HG03064 (cell line): Measurements from ENCODE around the gene PPP1R13B.
"Not testable (repeated sequence)": the region's sequence is repeated elsewhere in the genome, so short reads cannot be mapped to it uniquely, and the experiment has no call there.

Experiments used
- ATAC-seq: cut with Tn5 transposase; IDR thresholded peaks from one replicate; pipeline ENCODE4 v1.9.1; 2021; ENCODE audit warnings: low read depth; ENCODE audit not compliant: unreplicated experiment

PPP1R13B gene

GRCh38 chr14:103861413-103862392 is 14.3 kb upstream of the PPP1R13B start:
- ATAC-seq: no peak

DNA sequence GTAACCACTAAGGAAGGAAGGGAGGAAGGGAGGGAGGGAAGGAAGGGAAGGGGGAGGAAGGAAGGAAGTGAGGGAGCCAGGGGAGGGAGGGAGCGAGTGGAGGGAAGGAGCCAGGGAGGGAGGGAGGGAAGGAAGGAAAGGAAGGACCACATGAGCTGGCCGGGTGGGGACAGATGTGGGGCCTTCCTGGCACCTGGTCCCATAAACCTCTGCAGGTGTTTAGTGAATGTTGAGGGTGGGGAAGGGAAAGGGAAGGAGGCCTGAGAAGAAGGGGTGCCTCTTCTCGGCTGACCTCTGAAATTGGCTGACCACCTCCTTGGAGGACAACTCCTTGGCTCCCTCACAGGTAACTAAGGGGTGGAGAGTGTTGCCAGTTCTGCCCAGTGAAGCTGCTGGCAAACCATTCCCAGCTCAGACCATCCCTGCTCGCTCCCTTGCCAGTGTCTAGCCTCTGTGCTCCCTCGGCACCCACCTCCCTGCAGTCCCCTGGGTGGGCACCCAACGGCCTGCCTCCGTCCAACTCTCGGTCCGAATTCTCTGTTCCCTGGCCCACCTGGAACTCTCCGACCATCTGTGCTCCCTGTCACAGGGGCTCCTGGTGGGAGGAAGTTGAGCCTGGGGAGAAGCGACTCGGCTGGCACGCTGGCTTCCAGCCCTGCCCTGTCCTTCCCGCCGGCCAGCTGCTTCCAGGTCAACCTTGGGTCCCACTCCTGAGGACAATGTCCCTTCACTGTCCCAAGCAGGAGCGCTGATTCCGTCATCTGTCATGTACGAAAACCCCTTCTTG is 12.2 kb upstream of the PPP1R13B start:
- no peak for ATAC-seq

DNA sequence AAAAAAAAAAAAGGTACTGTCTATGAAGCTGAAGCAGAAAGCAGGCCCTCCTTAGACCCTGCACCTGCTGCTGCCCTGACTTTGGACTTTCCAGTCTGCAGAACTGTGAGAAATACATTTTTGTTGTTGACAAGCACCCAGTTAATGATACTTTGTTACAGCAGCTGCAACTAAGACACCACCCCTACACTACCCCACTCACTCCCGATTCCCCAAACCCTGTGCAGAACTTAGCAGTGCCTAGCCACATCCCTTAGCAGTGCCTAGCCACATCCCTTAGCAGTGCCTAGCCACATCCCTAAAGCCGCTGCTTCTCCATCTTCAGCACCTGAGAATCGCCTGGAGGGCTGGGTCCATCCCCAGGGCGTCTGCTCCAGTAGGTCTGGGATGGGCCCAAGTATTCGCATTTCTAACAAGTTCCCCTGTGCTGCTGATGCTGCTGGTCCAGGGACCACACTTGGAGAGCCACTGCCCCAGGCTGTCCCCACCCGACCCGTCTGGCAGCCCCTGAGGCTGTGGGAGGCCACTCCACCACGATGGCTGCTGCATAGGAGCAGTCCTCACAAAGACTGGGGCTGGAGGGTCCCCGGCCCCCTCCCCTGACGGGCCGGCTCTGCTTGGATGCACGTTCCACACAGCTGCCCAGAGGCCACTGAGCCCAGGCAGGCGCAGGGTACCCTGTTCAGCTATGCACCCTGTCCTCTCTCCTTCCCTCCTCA is 10.8 kb upstream of the PPP1R13B start:
- no peak for ATAC-seq

GRCh38 chr14:103857256-103857655 is 9.9 kb upstream of the PPP1R13B start:
- no peak for ATAC-seq

GRCh38 chr14:103856607-103857006 is 9.2 kb upstream of the PPP1R13B start:
- no peak for ATAC-seq

GRCh38 chr14:103856105-103856504 is 8.7 kb upstream of the PPP1R13B start:
- ATAC-seq: no peak

DNA sequence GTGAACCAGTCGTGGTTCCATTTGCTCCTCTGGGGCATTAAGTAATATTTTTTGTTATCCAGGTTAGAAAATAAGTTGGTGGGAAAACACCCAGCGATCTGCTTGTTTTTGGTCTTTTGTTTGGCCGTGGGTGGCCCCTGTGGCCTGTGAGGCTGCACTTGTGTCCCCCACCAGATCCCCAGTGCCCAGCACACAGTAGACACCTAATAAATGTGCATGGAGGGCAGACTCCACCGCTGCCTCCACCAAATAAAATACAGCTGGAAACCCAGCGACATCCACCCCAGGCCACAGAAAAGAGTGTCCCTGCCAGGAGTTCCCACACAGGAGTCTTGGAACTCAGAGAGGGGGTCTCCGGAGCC is 8.3 kb upstream of the PPP1R13B start:
- ATAC-seq: no peak

- ATAC-seq: no peak
These were observed 7.7 kb upstream of the PPP1R13B start for GRCh38 chr14:103854822-103855733.

GRCh38 chr14:103854017-103854808 is 6.8 kb upstream of the PPP1R13B start:
- ATAC-seq: no peak

DNA sequence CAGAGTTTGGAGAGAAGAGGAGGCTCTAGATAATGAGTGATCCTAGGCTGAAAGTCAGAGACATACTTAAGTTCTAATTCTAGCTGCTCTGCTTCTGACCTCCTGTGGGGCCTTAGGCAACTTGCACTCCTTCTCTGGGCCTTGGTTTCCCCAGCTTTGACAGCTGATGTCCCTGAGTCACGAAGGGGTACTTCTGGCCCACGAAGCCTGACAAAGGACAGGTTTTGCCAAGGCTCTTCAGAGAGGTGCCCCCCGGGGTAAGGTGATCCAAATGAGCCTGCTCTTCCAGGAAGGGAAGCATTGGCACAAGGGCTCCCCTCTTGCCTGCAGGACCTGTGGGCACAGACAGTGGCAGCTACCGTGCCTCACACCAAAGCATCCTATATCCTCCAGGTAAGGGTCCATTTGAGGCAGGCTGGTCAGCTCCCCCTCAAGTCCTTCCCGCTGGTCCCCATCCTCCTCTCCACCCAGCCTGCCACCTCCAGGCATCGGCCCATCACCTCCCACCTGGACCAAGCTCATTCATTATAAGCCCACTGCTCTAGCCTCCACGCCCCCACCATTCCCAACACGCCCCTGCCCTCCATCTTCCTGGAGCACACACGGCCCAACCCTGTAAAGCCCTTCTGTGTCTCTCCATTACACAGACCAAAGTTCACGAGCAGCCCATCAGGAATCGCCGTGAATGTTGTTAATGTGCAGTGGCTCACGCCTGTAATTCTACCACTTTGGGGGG is 1.9 kb upstream of the PPP1R13B start:
- no peak for ATAC-seq

GRCh38 chr14:103848175-103849077 is 1.1 kb upstream of the PPP1R13B start:
- no peak for ATAC-seq

DNA sequence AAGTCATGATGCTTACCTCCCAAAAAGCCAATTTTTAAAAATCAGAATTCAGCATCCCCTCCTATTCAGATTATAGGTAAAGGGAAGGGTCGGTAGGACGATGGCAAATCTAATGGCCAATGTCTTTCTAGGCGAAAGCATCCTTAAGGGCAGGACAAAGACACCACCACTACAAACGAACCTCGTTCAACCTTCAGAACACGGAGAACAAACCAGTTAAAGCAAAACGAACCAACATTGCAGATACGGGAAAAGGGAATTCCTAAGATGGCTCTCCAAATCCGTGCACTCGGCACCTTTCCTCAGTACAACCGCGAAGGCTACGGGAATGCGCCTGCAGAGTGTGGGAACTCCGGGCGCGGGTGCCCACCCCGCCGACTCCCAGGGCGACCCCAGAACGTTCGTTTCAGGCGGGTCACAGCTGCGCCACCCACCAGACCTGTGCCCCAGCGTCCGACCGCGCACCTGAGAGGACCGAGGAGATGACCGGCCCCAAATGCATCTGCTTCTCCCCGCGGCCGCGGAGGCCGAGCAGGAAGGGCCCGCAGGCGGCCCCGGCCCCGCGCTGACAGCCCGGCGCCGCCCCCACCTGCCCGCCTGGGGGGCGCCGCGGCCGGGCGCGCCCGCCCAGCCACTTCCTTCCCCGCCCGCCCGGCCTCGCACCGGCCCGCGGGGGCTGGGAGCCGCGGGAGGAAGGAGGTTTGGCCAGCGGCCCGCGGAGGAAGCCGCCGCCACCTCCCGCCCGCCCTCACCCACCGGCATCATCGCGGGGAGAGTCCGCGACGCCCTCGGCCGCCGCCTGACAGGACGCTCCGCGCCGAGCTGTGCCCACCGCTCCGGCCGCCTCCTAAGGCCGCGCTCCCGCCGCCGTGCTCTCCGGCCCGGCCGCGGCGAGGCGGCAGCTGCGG is 578 bp downstream of the PPP1R13B start:
- peak; percentile 32 for ATAC-seq

DNA sequence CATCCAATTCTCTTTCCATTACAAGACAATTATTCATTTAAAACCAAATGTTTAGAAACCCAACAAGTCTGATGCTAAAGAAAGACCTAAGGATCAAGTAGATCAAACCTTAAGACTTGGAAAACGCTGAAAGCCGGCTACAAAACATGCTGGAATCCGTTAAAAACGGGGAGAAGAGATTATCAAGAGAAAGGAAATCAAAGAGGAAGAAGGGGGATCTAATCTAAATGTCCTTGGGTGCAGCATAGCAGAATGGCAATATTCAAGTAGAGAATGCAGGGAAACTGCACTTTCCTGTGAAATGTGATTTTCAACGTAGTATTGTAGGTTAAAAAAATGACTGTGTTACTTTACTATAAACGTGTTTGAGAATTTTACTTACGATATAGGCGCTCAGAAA is 1.3 kb downstream of the PPP1R13B start:
- ATAC-seq: no peak

DNA sequence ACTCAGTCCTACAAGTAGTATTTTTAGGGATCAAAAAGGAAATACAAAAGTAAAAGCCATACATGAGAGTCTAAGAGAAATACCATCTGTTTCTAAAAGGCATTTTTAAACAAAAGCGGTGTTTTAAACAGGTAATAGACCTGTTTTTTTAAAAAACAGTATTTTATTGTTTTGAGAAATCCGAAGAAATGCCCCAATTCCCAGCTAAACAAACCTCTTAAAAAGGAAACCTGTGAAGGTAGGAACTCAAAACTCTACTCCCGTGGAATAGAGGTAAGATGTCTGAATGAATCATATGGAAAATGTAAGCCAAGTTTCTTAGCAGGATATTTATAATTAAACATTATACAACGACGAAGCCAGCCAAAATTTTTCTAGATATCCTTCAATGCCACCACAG is 2.0 kb downstream of the PPP1R13B start:
- ATAC-seq: no peak

DNA sequence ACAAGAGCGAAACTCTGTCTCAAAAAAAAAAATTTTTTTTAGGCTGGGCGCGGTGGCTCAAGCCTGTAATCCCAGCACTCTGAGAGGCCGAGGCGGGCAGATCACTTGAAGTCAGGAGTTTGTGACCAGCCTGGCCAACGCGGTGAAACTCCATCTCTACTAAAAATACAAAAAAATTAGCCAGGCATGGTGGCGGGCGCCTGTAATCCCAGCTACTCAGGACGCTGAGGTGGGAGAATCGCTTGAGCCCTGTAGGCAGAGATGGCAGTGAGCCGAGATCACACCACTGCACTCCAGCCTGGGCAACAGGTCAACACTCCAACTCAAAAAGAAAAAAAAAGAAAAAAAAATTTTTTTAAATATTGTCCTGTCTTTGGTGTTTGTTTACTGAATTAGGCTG is 6.1 kb downstream of the PPP1R13B start:
- ATAC-seq: not testable (repeated sequence)

GRCh38 chr14:103840014-103840413 is 7.4 kb downstream of the PPP1R13B start:
- ATAC-seq: no peak
